NCI-H187 (cell line): ENCODE data around the gene TREH.
A peak's percentile ranks its signal among the peaks of the same experiment; 100 is the strongest.

Experiments
- DNase-seq, 2 experiments: peaks; one replicate each; lab custom pipeline; 2025; lab: John Stamatoyannopoulos, UW

TREH gene

DNA sequence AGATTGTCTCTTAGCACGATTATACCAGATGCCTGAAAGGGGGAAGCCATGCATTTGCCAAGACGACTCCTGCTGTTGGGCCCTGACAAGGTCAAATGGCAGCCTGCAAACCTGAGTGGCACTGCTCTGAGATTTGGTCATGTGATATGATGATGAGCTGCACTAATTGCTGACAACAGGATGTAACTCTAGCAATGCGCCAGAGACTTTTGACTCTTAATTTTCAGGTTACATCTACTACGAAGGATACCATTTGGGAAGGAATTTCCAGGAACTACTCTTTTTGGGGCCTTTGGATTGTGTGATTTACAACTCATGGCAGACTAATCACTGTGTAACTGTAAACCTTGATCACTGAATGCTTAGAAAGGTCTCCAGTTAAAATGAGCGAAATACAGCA lies 13.1 kb downstream of the TREH start:
- DNase-seq, result no peak

DNA sequence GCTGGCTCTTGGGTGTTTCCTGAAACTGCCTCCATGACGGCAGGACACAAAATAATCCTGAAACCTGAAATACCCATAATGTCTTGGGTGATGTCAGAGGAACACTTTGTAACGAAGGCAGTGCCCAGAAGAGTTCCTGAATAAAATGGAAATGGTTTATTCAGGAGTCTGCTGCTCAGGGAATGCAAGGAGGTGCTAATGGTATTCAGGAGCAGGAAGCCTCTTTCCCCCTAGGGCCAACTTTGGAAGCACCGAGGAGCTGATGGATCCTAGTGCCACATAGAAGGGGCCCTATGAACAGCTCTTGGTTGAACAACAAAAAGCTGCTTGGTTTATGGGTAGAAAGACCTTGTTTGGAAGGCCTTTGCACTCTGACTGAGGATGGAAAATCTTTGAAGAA lies 15.5 kb downstream of the TREH start:
- DNase-seq, result no peak

DNA sequence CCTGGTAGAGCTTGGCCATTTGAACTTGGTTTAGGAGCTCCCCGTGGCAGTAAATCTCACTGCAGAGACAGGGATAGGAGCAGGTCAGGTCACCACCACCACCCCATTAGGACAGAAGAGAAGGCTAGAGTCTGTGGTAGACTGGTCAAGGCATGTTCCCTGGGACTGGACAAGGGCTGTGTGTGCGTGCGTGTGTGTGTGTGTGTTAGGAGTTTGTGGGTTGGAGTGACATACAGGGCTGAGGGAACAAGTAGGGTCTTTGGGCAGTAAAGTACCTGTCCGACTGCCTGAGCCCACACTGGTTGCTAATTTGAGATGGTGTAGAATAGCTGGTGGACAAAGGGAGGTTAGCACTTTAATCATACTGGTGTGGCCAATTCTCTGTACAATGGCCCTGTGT lies 16.1 kb downstream of the TREH start:
- no peak for DNase-seq

DNA sequence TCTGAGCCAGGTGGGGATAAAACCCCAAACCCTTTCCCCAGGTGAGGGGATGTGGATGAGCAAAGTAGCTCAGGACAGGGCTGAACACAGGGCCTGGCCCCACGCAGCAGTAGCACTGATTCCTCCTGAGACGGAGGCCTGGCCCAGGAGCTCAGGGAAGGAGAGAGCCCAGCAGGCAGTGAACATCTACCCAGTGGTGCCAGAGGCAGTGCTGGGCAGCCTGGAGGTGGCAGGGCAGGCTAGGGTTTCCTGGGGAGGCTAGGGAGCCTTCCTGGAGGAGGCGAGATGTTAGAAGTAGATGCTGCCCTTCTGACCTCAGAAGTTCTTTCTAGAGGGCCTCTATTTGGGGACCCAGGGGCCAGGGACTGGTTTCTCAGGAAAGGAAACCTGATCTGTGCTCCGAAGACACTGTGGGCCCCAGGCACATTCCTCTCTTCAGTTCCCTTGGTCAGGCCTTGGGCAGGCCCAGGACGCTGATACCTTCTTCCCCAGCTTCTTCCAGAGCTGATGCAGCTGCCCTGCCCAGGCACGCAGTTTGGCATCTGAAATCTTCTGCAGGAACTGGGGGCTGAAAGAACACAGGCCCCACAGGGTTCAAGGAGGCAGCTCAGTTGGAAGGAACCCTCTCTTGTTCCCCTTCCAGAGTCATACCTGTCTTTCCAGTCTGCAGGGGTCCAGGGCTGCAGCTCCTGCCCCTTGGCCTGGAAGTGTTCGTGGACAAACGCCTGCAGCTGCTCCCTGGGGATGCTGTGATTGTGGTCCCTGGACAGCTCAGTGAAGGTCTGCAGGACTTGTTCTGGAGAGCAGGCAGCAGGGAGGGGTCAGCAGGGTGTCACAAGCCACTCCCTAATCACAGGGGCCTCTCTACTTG lies 16.8 kb downstream of the TREH start:
- no peak for DNase-seq

DNA sequence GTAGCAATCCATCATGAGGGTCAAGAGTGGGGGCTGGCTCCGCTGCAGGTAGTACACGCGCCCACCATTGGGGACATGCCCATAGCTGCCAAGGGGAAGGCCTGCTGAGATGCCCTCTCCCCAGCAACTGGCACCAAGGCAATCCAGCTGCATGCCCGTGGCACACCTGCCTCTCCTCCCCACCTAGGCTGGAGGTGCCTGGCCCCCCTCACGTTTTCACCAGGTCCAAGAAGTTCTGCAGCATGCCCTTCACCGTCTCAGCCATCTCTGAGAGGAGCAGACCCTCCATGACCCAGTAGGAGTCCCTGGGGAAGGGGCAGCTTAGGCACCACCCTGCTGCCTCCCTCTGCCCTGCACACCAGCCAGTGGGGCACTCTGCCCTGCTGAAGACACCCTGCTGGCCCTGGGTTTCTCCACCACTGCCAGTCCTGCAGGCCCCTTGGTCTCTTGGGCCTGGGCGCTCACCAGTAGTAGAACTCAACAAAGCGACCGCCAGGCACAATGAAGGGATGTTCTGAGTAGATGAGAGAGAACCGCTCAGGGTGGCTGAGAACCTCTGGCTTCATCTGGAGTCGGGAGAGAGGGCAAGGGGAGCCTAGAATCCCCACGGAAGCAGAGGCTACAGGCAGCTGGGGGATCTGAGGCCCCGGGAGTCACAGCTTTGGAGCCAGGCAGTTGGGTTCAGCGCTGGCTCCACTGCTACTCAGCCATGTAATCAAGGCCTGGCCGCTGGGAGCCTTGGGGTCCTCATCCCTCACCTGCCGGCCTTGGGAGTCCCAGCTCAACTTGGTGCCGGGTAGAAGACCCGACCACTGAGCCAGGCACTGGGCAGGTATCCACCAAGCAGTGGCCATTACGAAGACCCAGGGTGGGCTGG lies 17.8 kb downstream of the TREH start:
- no peak for DNase-seq

DNA sequence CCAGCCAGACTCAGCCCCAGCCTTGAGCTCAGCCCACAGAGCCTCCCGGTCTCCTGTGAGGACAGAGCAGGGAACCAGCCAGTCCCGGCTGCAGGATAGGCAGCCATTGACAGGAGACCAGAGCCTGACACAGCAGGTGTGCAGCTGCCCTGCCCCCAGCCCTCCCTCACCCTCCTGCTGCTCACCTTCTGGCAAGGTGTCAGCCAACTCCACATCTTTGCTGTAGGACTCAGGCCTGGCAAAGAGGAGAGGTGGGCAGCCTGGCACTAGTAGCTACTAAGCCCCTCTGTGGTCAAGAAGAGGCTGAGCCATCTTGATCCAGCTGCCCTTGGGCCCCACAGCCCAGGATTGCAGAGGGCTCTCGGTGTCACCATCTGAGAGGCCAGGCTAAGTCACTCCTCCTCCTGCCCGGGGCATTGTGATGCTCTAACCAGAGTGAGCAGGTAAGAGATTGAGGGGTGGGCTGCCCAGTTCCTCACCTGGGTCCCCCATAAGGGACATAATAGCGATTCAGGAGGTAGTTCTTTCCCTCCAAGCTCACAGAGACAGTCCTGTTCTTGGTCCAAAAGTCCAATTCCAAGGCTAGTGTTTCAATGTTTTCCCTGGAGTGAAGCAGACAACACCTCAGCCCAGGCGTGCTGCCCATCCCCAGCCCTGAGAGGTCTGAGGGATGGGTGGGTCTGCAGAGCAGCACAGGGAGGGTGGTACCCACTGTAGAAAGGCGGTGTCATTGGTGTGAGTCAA lies 18.6 kb downstream of the TREH start:
- DNase-seq, result no peak

DNA sequence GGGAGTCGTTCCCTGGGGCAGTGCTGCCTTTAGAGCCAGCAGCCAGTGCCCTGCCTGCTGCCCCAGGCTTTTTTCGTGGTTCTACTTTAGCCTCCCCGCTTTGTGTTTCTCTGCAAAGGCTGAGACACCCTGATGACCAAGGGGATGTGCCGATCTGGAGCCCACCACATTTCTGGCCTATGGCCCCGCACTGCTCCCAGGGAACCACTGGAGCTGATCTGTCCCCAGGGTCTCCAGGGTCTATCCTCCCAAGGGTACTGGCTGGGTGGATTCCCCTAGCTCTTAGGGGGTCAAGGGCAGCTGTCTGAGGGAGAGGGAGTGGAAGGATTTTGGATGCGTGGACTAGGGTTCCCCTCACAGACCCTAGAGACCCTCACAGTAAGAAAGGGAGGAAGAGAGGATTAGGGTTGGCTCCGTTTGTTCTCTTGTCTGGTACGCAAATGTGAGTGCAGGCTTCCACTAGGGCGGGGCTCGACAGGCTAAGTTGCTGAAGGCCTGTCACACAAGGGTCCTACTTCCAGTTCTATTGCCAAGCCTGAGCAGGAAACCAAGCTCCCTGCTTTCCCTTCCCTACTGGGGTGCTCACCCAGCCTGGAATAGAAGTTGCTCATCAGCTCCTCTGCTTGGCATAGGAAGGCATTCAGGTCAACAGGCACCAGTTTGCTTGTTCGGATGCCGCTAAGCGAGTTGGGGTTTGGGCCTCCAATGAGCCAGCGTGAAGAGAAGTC lies 19.3 kb downstream of the TREH start:
- no peak for DNase-seq

DNA sequence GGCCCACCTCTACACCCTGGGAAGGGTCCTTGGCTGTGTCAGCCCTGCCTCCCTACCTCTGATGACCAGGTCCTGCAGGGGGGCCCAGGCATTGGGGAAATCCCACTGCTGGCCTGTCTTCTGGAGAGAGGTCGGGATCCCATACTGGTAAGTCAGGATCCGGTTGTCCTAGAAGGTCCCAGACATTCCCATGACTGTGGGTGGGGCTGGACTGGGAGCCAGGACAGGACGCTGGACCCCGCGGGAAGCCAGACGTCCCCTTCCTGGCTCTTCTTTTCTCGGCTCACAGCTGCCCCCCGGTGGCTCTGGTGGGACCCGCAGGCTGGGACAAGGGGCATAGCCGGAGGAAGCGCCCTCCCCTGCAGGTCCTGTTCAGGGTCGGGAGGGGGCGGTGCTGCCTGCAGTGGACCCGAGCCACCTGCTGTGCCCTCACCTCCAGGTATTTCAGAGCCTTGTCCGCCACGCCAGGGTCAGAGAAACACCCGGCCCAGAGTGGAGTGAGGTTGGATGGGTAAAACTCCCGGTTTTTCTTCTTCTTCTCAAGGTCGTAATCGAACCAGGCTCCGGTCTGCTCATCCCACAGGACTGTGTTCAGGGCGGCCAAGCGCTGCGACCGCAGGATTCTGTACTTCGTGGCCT lies 20.0 kb downstream of the TREH start:
- peak; percentile 42 to 75 for DNase-seq

DNA sequence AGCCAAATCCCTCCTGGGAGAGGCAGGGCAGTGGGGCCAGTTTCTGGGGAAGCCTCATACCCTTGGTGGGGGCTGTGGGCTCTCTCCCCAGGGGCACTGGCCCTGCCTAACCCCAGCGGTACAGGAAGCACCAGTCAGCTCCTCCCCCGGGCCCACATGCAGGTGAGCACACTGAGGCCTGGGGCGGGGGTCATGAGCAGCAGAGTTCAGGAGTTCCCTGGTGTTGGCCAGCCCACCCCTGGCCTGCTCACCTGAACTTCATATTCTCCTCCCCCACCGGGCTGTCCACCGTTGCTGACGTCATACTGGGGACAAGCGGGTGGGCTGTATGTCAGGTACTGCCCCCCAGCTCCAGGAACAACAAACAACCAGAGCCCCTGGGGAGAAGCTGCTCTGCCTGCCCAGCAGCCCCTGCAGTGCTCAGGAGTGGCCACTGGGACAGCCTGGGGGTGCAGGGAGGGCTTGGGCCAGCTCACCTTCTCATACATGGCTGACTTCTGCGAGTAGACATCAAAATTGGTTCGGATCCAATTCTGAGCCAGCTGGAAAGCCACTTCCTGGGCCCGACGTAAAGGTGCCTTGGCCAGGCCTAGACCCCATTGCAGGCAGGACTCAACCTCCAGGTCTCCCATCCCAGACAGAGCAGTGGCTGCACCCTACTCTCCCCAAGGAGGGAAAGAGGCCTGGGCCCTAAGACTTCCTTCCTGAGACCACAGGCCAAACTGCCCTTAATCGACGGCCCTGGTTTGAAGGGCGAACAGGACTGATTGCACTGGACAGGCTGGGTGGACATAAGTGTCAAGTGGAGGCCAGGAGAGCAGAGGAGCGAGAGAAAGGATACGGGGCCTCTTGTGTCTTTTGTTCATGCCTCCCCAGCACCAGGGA lies 20.8 kb downstream of the TREH start:
- DNase-seq, result no peak

DNA sequence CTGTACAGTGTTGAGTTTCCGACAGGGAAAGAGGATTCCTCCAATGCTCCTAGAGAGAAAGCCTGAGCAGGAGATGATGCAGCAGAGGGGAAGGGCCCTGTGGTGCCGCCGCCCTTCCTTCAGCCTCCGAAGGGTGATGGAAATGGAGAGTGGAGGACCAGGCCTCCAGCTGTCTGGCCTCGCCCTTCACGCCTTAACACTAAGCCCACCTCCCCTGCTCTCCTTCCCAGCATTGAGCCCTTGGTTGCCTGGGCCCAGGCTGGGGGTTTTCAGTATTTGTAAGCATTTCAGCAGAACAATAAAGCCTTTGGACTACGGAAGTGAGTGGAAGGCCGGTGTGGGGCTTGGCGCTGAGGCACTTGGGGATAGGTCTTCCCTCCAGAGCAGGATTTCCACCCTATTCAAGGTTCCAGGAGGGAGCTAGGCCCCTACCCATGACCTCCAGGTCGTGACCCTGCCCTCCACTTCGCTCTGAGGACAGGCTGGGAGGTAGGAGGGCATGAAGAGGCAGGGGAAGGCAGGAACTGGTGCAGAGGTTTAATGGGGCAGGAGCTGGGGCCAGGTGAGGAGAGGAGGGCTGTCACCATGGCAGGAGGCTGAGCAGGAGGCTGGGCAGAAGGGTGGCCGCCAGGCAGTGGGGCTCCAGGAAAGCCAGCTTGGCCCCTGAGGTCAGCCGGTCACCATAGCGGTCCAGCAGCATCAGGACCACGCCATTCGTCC lies 21.6 kb downstream of the TREH start:
- no peak for DNase-seq

DNA sequence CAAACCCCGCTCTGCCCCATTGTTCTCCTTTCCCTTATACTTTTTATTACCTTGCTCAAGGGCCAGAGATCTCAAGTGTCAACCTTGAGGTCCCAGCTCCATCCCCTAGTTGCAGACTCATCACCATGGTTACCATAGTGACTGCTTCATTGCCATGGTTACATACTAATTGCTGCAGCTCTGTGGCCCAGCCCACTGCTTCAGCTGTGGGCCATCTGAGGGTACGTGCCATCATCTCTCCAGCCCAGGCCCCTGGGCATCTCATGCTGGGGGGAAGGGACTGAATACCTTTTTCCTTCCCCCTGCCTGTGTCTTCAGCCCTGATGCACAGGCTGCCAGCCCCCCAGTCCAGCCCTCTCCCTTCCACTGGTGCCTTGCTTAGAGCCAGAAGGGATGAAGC lies 22.2 kb downstream of the TREH start:
- DNase-seq, result no peak

DNA sequence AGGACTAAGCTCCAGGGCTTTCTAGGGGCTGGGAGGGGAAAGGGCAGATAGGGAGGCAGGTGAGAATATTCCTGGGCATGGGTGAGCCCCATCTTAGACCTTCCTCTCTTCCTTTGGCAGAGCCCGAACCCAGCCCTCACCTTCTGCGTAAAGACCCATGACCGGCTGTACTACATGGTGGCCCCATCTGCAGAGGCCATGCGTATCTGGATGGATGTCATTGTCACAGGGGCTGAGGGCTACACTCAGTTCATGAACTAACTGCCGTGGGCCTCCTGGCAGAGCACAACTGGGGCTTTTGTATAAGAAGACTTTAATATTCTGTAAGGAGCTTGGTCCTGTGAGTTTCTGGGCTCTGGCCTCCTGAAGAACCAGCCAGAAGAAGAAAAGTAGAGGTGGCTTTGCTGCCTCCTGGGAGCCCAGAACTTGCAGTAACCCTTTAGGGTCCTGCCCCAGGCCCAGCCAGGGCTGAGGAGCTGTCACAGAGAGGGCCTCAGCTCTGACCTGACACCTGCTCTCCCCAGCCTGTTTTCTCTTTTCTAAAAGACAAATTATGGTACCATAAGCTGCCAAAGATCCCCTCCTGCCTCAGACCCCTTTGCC lies 22.8 kb downstream of the TREH start:
- DNase-seq, result no peak

DNA sequence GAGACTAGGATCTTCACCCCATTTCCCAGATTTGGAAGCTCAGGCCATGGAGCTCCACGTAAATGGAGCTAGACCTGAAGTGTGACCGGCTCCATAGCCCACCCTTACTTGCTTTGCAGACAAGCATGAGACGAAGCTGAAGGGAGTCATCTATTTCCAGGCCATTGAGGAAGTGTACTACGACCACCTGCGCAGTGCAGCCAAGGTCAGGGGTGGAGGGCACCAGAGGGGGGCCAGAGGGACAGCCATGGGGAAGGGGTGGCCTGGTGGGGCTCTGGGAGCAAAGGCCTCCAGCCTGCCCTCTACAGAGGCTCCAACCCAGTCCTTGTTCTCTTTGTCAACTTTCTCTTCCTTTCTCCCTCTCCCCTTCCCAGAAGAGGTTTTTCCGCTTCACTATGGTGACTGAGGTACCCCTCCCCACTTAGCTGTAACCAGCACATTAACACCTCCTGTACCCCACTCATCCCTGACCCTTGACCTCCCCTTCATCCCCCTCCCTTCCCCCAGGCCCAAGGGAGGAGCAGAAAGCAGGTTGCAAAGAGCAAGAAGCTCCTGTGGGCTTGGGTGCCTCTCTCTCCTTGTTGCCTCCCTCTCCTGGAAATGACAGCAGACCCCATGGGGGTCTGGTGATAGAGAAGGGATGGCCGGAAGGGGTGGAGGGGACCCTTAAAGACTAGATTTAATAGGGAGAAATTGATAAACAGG lies 23.8 kb downstream of the TREH start:
- no peak for DNase-seq

DNA sequence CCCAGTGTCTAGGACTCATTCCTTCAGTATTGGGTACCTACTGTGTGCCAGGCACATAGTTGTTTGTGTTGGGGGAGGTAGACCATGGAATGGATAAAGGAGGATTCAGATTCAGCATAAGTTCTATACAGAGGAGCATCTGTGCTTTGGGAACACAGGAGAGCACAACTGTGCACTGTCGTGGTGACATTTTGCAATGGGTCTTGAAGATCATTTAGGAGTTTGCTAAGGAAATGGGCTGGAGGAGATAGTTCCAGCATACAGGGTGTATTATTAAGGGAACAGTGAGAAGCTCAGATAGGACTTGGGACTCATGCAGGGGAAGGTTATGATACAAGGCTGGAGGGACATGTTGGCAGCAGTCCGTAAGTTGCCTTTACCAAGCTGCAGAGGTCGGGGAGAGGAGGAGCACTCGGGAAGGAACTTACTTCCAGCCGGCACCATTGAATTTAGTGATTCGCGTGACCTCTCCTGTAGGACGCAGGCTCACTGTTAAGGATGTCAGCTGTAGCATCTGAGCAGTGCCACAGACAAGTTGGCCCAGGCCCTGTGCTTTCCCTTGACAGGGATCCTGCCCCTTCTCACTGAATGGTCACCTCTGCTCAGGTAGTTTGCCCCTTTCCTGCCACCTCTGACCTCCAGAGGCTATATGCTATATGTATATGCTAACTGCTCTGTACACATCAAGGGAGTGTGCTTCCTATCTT lies 25.6 kb downstream of the TREH start:
- DNase-seq, result no peak

DNA sequence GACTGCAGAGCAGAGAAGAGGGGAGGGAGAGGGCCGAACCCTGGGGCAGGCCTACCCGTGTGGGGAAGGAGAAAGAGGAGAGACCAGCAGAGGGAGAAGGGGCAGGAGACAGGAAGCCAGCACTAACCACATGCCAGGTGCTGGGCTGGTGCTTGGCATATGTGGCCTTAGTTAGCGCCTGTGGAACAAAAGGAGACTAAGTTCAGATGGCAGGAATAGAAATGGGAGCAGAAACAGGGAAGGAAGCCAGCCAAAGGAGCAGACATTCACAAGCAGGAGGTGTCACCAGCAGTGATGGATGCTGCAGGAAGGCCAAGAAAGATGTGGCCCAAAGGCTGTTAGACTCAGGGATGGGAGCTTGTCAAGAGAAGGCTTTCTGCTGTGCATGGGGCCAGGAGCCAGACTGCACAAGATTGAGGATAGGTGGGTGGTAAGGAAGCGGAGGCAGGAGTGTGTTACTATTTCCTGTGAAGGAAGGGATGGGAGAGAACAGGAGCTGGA lies 26.7 kb downstream of the TREH start:
- no peak for DNase-seq

DNA sequence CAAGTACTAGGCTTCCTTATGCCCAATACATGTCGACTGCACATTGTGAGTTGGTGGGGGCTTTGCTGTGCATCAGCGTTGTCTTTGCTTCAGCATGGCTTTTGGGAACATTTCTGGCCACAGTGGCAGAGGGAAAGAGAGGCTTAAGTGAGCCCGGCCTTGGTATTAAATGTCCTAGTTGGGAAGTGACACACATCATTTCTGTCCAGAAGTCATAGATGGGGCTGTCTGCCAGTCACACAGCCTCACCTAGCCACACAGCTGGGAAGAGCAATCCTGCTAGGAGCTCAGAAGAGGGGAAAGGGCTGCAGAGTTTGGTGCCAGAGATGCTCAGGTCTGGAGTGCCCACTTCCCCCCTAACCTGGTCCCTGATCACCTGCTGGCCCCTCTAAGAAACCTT lies 27.6 kb downstream of the TREH start:
- DNase-seq, result no peak

DNA sequence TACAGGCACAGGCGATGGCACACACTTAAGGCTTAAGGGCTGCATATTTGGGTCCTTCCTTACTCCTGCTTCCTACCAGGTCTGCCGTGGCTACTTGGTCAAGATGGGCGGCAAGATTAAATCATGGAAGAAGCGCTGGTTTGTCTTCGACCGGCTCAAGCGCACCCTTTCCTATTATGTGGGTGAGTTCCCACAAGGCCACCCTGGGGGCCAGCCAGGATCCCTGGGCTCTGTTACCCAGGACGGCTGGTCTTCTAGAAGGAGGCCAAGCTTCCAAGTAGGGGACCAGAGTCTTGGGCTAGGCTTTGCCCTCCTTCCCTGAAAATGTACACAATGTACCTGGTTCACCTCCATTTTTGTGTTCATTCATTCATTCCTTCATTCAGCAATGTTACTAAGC lies 29.1 kb downstream of the TREH start:
- no peak for DNase-seq

DNA sequence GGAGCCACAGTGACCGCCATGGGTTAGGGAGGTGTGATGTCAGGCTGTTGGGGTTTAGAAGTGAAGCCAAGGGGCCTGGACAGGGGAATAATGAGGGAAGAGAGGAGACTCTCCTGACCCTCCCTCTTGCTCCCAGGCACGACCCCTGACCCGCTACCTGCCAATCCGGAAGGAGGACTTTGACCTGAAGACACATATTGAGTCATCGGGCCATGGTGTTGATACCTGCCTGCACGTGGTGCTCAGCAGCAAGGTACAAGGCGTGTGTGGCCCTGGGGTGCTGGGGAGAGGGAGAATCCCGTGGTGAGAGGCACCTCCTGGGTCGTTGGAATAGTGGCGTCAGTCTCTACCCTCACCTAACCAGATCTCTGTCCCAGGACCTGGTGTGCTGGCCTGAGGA lies 29.5 kb downstream of the TREH start:
- no peak for DNase-seq
